ENCODE measurements around the gene AKAP12. TPM values are rescaled to one million over a fixed set of nuclear protein-coding genes. Genes with fewer than 3 reads are reported as not detected.

The AKAP12 gene
- total RNA-seq, 1 experiment from 2014 or later, result 109 TPM

DNA sequence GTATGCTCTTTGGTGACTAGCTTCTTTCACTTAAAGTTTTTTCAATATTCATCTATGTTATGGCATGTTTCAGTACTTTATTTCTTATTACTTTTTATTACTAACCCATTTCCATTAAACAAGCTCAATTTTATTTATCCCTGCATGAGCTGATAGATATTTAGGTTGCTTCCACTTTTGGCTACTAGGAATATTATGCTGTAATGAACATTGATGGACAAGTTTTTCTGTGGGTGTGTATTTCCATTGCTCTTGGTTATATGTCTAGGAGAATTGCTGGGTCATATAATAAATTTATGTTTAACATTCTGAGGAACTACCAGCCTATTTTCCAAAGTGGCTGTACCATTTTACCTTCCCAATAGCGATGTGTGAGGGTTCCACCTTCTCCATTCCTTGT lies 81.7 kb downstream of the AKAP12 start:
- Histone ChIP-seq H3K4me3 (ENCODE audit: low read length) (no peak overlapping the region), H3F3A (ENCODE audit: low read length, unreplicated experiment) (no peaks in the 10 kb centered on the region), H3K79me2 (ENCODE audit: low read length) (peaks cover 17% of the 10 kb centered on the region), H3K4me2 (ENCODE audit: low read length) (no peak overlapping the region), H3K4me1 (ENCODE audit: insufficient read depth, low read length) (peaks cover 31% of the 10 kb centered on the region), H3K9me3 (ENCODE audit: low read length) (no peaks in the 10 kb centered on the region), H4K20me1 (ENCODE audit: low read length) (no peaks in the 10 kb centered on the region), H3K36me3 (ENCODE audit: low read depth, low read length) (no peaks in the 10 kb centered on the region), H3K27ac (ENCODE audit: low read length) (no peak overlapping the region), H3K9me2 (replicated peaks; ENCODE audit: low read length) (no peaks in the 10 kb centered on the region), H3K27me3 (ENCODE audit: low read length) (no peaks in the 10 kb centered on the region), H2AFZ (ENCODE audit: low read length) (no peak overlapping the region), H3K9ac (ENCODE audit: low read length) (no peak overlapping the region)
- DNase-seq, result no peak
- POLR2A ChIA-PET (ENCODE audit: unreplicated experiment), result interaction anchor here (0.5 to 0.6 kb wide), 2 partner anchors 45 to 269 kb away, joined by 3 to 4 read pairs; no protein-coding TSS in a partner anchor
- intact Hi-C loops (cut with micrococcal nuclease), result loop anchor here (10.0 kb wide), 1 partner anchor 77 kb away; no protein-coding TSS in a partner anchor
- no peak for TF ChIP-seq EZH2 (IDR thresholded peaks at IDR 0.05; ENCODE audit: low read length, unreplicated experiment)
- TF ChIP-seq, protein P1, sequence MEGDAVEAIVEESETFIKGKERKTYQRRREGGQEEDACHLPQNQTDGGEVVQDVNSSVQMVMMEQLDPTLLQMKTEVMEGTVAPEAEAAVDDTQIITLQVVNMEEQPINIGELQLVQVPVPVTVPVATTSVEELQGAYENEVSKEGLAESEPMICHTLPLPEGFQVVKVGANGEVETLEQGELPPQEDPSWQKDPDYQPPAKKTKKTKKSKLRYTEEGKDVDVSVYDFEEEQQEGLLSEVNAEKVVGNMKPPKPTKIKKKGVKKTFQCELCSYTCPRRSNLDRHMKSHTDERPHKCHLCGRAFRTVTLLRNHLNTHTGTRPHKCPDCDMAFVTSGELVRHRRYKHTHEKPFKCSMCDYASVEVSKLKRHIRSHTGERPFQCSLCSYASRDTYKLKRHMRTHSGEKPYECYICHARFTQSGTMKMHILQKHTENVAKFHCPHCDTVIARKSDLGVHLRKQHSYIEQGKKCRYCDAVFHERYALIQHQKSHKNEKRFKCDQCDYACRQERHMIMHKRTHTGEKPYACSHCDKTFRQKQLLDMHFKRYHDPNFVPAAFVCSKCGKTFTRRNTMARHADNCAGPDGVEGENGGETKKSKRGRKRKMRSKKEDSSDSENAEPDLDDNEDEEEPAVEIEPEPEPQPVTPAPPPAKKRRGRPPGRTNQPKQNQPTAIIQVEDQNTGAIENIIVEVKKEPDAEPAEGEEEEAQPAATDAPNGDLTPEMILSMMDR (conservative IDR thresholded peaks at IDR 0.05; ENCODE audit: low read depth, low read length), result no peak
- no peak for TF ChIP-seq EZH2phosphoT487 (IDR thresholded peaks at IDR 0.05; ENCODE audit: borderline replicate concordance, low read length)
- BruUV-seq (replicated peaks), result no TSS peak
- CTCF ChIA-PET, result no interaction called here
- no peak for ATAC-seq

DNA sequence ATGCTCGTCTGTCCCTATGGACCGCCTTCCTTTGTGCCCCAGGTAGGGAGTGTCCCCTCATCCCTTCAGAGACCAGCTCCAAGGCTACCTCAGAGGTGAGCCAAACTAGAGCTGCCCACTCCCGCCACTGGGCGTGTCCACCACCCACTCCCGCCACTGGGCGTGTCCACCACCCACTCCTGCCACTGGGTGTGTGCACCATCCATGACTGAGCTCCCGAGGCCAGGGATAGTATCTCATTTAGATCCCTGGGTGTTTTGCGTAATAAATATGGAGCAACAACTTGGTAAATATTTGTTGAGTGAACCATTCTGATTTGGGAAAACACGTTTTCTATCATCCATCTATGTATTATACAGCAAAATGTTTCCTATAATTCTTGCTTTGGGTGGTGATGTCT lies 82.8 kb downstream of the AKAP12 start:
- Histone ChIP-seq H3K36me3 (ENCODE audit: low read depth, low read length) (no peaks in the 10 kb centered on the region), H3K4me1 (ENCODE audit: insufficient read depth, low read length) (peaks cover 30% of the 10 kb centered on the region), H3K79me2 (ENCODE audit: low read length) (peaks cover 29% of the 10 kb centered on the region), H3K9me2 (replicated peaks; ENCODE audit: low read length) (no peaks in the 10 kb centered on the region), H3K4me2 (ENCODE audit: low read length) (no peak overlapping the region), H3K27ac (ENCODE audit: low read length) (peak overlapping the region; percentile 87), H3K9me3 (ENCODE audit: low read length) (no peaks in the 10 kb centered on the region), H3F3A (ENCODE audit: low read length, unreplicated experiment) (no peaks in the 10 kb centered on the region), H3K4me3 (ENCODE audit: low read length) (no peak overlapping the region), H3K27me3 (ENCODE audit: low read length) (no peaks in the 10 kb centered on the region), H4K20me1 (ENCODE audit: low read length) (peaks cover 7% of the 10 kb centered on the region), H2AFZ (ENCODE audit: low read length) (no peak overlapping the region), H3K9ac (ENCODE audit: low read length) (no peak overlapping the region)
- DNase-seq (peak; percentile 28), ATAC-seq (no peak)
- ChIA-PET POLR2A (ENCODE audit: unreplicated experiment) (no interaction called here), CTCF (no interaction called here)
- BruUV-seq (replicated peaks), result no TSS peak
- TF ChIP-seq EZH2 (IDR thresholded peaks at IDR 0.05; ENCODE audit: low read length, unreplicated experiment) (no peak), EZH2phosphoT487 (IDR thresholded peaks at IDR 0.05; ENCODE audit: borderline replicate concordance, low read length) (no peak)
- TF ChIP-seq, protein P1 (conservative IDR thresholded peaks at IDR 0.05; ENCODE audit: low read depth, low read length), result no peak
- intact Hi-C loops (cut with micrococcal nuclease), result loop anchor here (10.0 kb wide), 1 partner anchor 78 kb away; no protein-coding TSS in a partner anchor

DNA sequence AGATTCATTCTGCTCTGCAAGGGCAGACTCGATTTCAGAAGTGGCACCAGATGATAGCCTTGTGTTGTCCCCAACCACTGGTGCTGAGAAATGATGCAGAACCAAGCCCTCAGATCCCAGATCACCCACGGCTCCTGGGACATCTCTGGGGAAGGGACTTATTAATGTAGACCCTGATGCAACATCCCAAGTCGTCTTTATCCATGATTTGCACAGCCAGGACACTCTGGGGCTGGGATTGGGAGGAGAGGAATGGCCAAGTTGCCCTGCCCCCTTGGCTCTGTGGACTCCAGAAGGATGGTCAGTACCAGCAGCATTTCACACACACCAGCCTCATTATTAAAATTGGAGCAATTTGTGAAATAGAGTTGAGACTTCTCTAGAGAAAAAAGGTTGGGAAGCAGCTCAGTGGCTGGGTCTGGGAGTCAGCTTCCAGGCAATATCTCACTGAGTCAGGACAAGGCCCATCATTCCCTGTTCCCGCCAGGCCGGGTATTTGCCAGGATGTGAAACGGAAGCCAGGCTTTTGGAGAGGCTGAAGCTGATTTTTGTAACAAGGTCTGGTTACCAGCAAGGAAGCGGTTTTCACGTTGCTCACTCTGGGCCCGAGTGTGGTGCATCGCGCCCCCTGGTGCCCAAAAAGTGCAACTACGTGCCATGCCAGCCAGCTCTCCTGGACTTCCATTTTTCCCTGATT lies 84.2 kb downstream of the AKAP12 start:
- CTCF ChIA-PET, result interaction anchor here (0.6 to 2.9 kb wide), 8 partner anchors 50 to 432 kb away, joined by 3 to 17 read pairs (median 9); no protein-coding TSS in a partner anchor
- peak overlapping the region; percentile 87 for H3K27ac ChIP-seq (ENCODE audit: low read length)
- peak overlapping the region; percentile 89 for H3K4me3 ChIP-seq (ENCODE audit: low read length)

More for the DNA sequence above, 84.2 kb downstream of the AKAP12 start:
- Histone ChIP-seq H3K4me1 (ENCODE audit: insufficient read depth, low read length) (peaks cover 27% of the 10 kb centered on the region), H3K4me2 (ENCODE audit: low read length) (peak overlapping the region; percentile 80), H4K20me1 (ENCODE audit: low read length) (peaks cover 9% of the 10 kb centered on the region), H3K9ac (ENCODE audit: low read length) (peak overlapping the region; percentile 95), H3F3A (ENCODE audit: low read length, unreplicated experiment) (no peaks in the 10 kb centered on the region), H2AFZ (ENCODE audit: low read length) (0 out of 2 replicates have a peak overlapping the region, but pooled peaks have one; percentile 14), H3K79me2 (ENCODE audit: low read length) (peaks cover 38% of the 10 kb centered on the region), H3K9me2 (replicated peaks; ENCODE audit: low read length) (no peaks in the 10 kb centered on the region), H3K36me3 (ENCODE audit: low read depth, low read length) (no peaks in the 10 kb centered on the region), H3K9me3 (ENCODE audit: low read length) (no peaks in the 10 kb centered on the region), H3K27me3 (ENCODE audit: low read length) (no peaks in the 10 kb centered on the region)
- TF ChIP-seq EZH2 (IDR thresholded peaks at IDR 0.05; ENCODE audit: low read length, unreplicated experiment), result no peak
- TF ChIP-seq, protein P1 (conservative IDR thresholded peaks at IDR 0.05; ENCODE audit: low read depth, low read length), result peak; percentile 85
- ATAC-seq (peak; percentile 68), DNase-seq (peak; percentile 88)
- no TSS peak for BruUV-seq (replicated peaks)
- POLR2A ChIA-PET (ENCODE audit: unreplicated experiment), result interaction anchor here (0.5 kb wide), 1 partner anchor 279 kb away, joined by 4 read pairs; no protein-coding TSS in a partner anchor
- intact Hi-C loops (cut with micrococcal nuclease), result loop anchor here (1.0 to 10.0 kb wide), 3 partner anchors 79 to 310 kb away; no protein-coding TSS in a partner anchor

All from PC-3 (cell line).